Activated naive CD4-positive, alpha-beta T cell treated with anti-CD3 and anti-CD28 coated beads, Interleukin-2, amount 10 ng/mL, durations not matched to agents 7 days and 5 days (primary cell): Measurements from ENCODE around the gene BMPER.

Experiments
- CTCF ChIA-PET: fragments of 350-600 bp; sonication (Branson Sonifier 250); formaldehyde crosslinking; loops from one replicate; lab custom pipeline; 2021; ENCODE audit warnings: antibody characterized with exemption; lab: Charles Lee
- DNase-seq: peaks from one replicate; pipeline ENCODE4 v3.0.0-alpha.2; 2020
- H3K27ac Mint-ChIP-seq: one replicate; pipeline ENCODE4 v1.8.0; 2021; ENCODE audit warnings: mild to moderate bottlenecking, moderate library complexity, mixed read lengths
- H3K27me3 Mint-ChIP-seq: one replicate; pipeline ENCODE4 v1.8.0; 2021; ENCODE audit warnings: mild to moderate bottlenecking, mixed read lengths
- H3K36me3 Mint-ChIP-seq: one replicate; pipeline ENCODE4 v1.8.0; 2021; ENCODE audit warnings: mixed read lengths
- H3K4me1 Mint-ChIP-seq: one replicate; pipeline ENCODE4 v1.8.0; 2021; ENCODE audit warnings: mixed read lengths
- H3K4me3 Mint-ChIP-seq: one replicate; pipeline ENCODE4 v1.8.0; 2021; ENCODE audit warnings: mild to moderate bottlenecking, moderate library complexity, mixed read lengths
- H3K9me3 Mint-ChIP-seq: one replicate; pipeline ENCODE4 v1.8.0; 2021; ENCODE audit warnings: mixed read lengths

Gene BMPER

DNA sequence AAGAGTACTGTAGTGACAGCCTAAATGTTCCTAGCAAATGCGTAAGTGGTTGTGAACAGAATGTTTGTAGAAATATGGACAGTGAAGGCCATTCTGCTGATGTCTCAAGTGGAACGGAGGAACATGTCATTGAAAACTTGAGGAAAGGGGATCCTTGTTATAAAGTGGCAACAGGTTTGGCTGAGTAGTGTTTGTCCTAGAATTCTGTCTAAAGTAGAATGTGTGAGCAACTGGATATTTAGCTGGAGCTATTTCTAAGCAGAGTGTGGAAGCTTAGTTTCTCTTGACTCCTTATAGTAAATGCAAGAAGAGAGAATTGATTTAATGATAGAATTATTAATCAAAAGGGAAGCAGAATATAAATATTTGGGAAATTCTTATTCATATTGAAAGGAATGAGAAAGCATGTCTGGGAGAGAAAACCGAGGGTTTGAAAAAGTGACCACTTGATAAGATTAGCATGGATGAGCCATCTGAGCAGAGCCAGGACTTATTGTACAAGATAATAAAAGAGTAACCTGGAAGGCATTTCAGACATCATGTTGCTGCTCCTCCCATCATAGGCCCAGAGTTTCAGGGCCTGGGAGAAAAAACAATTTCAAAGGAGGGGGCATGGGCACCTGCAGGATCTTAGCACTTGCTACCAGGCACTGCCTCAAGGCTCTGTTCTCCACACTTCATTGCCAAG is 276.1 kb downstream of the BMPER start:
- H3K27me3 Mint-ChIP-seq: no peaks in the 10 kb centered on the region
- no peaks in the 10 kb centered on the region for H3K4me1 Mint-ChIP-seq
- H3K27ac Mint-ChIP-seq: no peak overlapping the region
- CTCF ChIA-PET: no interaction called here
- no peak for DNase-seq
- no peaks in the 10 kb centered on the region for H3K9me3 Mint-ChIP-seq
- no peak overlapping the region for H3K4me3 Mint-ChIP-seq
- H3K36me3 Mint-ChIP-seq: no peaks in the 10 kb centered on the region

GRCh38 chr7:34184466-34184865 is 279.1 kb downstream of the BMPER start:
- Mint-ChIP-seq H3K4me3 (no peak overlapping the region), H3K4me1 (no peaks in the 10 kb centered on the region), H3K9me3 (no peaks in the 10 kb centered on the region), H3K36me3 (no peaks in the 10 kb centered on the region), H3K27me3 (no peaks in the 10 kb centered on the region), H3K27ac (no peak overlapping the region)
- no peak for DNase-seq
- CTCF ChIA-PET: no interaction called here

- H3K27me3 Mint-ChIP-seq: no peaks in the 10 kb centered on the region
- H3K36me3 Mint-ChIP-seq: no peaks in the 10 kb centered on the region
- peaks cover 2% of the 10 kb centered on the region for H3K9me3 Mint-ChIP-seq
- H3K4me3 Mint-ChIP-seq: no peak overlapping the region
- no peak overlapping the region for H3K27ac Mint-ChIP-seq
- DNase-seq: no peak
- no peaks in the 10 kb centered on the region for H3K4me1 Mint-ChIP-seq
- CTCF ChIA-PET: interaction anchor here (0.7 kb wide), 1 partner anchor 439 kb away, joined by 3 read pairs; no protein-coding TSS in a partner anchor
Observed at GRCh38 chr7:34187798-34188307, 282.5 kb downstream of the BMPER start.

GRCh38 chr7:34189031-34189430 is 283.7 kb downstream of the BMPER start:
- H3K4me3 Mint-ChIP-seq: no peak overlapping the region
- H3K27me3 Mint-ChIP-seq: no peaks in the 10 kb centered on the region
- H3K4me1 Mint-ChIP-seq: no peaks in the 10 kb centered on the region
- CTCF ChIA-PET: no interaction called here
- peaks cover 2% of the 10 kb centered on the region for H3K9me3 Mint-ChIP-seq
- H3K36me3 Mint-ChIP-seq: no peaks in the 10 kb centered on the region
- H3K27ac Mint-ChIP-seq: no peak overlapping the region
- no peak for DNase-seq

GRCh38 chr7:34190299-34190698 is 285.0 kb downstream of the BMPER start:
- Mint-ChIP-seq H3K4me1 (no peaks in the 10 kb centered on the region), H3K36me3 (no peaks in the 10 kb centered on the region), H3K9me3 (peaks cover 2% of the 10 kb centered on the region), H3K27me3 (no peaks in the 10 kb centered on the region), H3K27ac (no peak overlapping the region), H3K4me3 (no peak overlapping the region)
- CTCF ChIA-PET: no interaction called here
- no peak for DNase-seq

GRCh38 chr7:34191162-34191561 is 285.8 kb downstream of the BMPER start:
- H3K4me3 Mint-ChIP-seq: no peak overlapping the region
- no peaks in the 10 kb centered on the region for H3K4me1 Mint-ChIP-seq
- H3K27me3 Mint-ChIP-seq: no peaks in the 10 kb centered on the region
- DNase-seq: no peak
- no peak overlapping the region for H3K27ac Mint-ChIP-seq
- peaks cover 2% of the 10 kb centered on the region for H3K9me3 Mint-ChIP-seq
- CTCF ChIA-PET: no interaction called here
- no peaks in the 10 kb centered on the region for H3K36me3 Mint-ChIP-seq

GRCh38 chr7:34191771-34192479 is 286.6 kb downstream of the BMPER start:
- CTCF ChIA-PET: no interaction called here
- H3K4me3 Mint-ChIP-seq: no peak overlapping the region
- DNase-seq: no peak
- no peaks in the 10 kb centered on the region for H3K4me1 Mint-ChIP-seq
- no peaks in the 10 kb centered on the region for H3K36me3 Mint-ChIP-seq
- H3K27ac Mint-ChIP-seq: no peak overlapping the region
- H3K27me3 Mint-ChIP-seq: no peaks in the 10 kb centered on the region
- peaks cover 2% of the 10 kb centered on the region for H3K9me3 Mint-ChIP-seq

DNA sequence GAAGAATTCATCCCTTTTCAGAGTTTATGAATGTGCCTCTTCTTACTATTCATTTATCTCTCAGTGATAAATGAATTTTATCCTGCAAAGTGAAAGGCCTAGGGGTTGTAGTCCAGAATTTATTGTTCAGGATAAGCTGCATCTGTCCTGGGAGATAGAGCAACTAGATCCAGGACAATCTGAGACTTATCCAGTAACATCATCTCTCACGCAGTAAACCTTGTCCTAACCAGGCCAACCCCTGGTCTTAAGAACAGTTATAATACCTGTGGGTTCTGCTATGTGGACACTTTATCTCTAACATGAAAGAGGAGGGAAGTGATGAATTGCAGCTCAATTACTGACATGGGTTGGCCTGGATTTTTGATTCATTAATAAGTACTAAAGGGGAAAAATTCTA is 287.6 kb downstream of the BMPER start:
- Mint-ChIP-seq H3K4me3 (no peak overlapping the region), H3K4me1 (no peaks in the 10 kb centered on the region), H3K27me3 (no peaks in the 10 kb centered on the region), H3K9me3 (peaks cover 2% of the 10 kb centered on the region), H3K36me3 (no peaks in the 10 kb centered on the region), H3K27ac (no peak overlapping the region)
- CTCF ChIA-PET: no interaction called here
- DNase-seq: no peak

GRCh38 chr7:34198231-34198641 is 292.9 kb downstream of the BMPER start:
- Mint-ChIP-seq H3K36me3 (no peaks in the 10 kb centered on the region), H3K4me3 (no peak overlapping the region), H3K4me1 (no peaks in the 10 kb centered on the region), H3K27me3 (no peaks in the 10 kb centered on the region), H3K9me3 (no peaks in the 10 kb centered on the region), H3K27ac (no peak overlapping the region)
- no peak for DNase-seq
- CTCF ChIA-PET: no interaction called here
